Inflammatory macrophage treated with lipopolysaccharide for 4 hours (primary cell): ENCODE data around the gene WASF2.
A peak's percentile ranks its signal among the peaks of the same experiment; 100 is the strongest.
"Not testable (repeated sequence)": the region's sequence is repeated elsewhere in the genome, so short reads cannot be mapped to it uniquely, and the experiment has no call there.

Experiments
- DNase-seq: peaks from one replicate; pipeline ENCODE4 v3.0.0-alpha.2; 2020

The WASF2 gene

GRCh38 chr1:27491748-27492700 lies 2.1 kb upstream of the WASF2 start:
- DNase-seq = peak; percentile 85

GRCh38 chr1:27489501-27489972 lies 430 bp downstream of the WASF2 start:
- DNase-seq = no peak

- DNase-seq = peak; percentile 89
These were observed 1.7 kb downstream of the WASF2 start for GRCh38 chr1:27487966-27488884.

- DNase-seq = no peak
These were observed 4.6 kb downstream of the WASF2 start for GRCh38 chr1:27485363-27485762.

GRCh38 chr1:27483659-27484058 lies 6.3 kb downstream of the WASF2 start:
- no peak for DNase-seq

GRCh38 chr1:27481994-27482620 lies 7.9 kb downstream of the WASF2 start:
- DNase-seq = no peak

- peak; percentile 20 for DNase-seq
These were observed 11.9 kb downstream of the WASF2 start for GRCh38 chr1:27478098-27478497.

GRCh38 chr1:27476237-27476636 lies 13.7 kb downstream of the WASF2 start:
- DNase-seq = peak; percentile 5

GRCh38 chr1:27475720-27476119 lies 14.2 kb downstream of the WASF2 start:
- DNase-seq = no peak

GRCh38 chr1:27473755-27474154 lies 16.2 kb downstream of the WASF2 start:
- no peak for DNase-seq

- not testable (repeated sequence) for DNase-seq
These were observed 17.9 kb downstream of the WASF2 start for GRCh38 chr1:27472098-27472497.

- peak; percentile 38 for DNase-seq
These were observed 18.5 kb downstream of the WASF2 start for GRCh38 chr1:27471477-27471876.

GRCh38 chr1:27469334-27469733 lies 20.6 kb downstream of the WASF2 start:
- peak; percentile 44 for DNase-seq

- DNase-seq = peak; percentile 14
These were observed 21.6 kb downstream of the WASF2 start for GRCh38 chr1:27468378-27468777.

- DNase-seq = no peak
These were observed 24.9 kb downstream of the WASF2 start for GRCh38 chr1:27464926-27465647.

- peak; percentile 14 for DNase-seq
These were observed 26.1 kb downstream of the WASF2 start for GRCh38 chr1:27463916-27464315.

GRCh38 chr1:27458521-27458920 lies 31.4 kb downstream of the WASF2 start:
- not testable (repeated sequence) for DNase-seq

GRCh38 chr1:27455139-27455811 lies 34.7 kb downstream of the WASF2 start:
- DNase-seq = no peak

GRCh38 chr1:27454610-27455009 lies 35.4 kb downstream of the WASF2 start:
- no peak for DNase-seq

- no peak for DNase-seq
These were observed 38.6 kb downstream of the WASF2 start for GRCh38 chr1:27451343-27451742.

- DNase-seq = no peak
These were observed 41.0 kb downstream of the WASF2 start for GRCh38 chr1:27448982-27449381.

- DNase-seq = no peak
These were observed 42.1 kb downstream of the WASF2 start for GRCh38 chr1:27447883-27448282.
